COLO668 (cell line): Measurements from ENCODE around the gene MRPL41.
"Not testable (repeated sequence)": the region's sequence is repeated elsewhere in the genome, so short reads cannot be mapped to it uniquely, and the experiment has no call there.

Experiments used
- DNase-seq: peaks from one replicate; lab custom pipeline; 2025; ENCODE audit not compliant: unreplicated experiment; lab: John Stamatoyannopoulos, UW

The MRPL41 gene

DNA sequence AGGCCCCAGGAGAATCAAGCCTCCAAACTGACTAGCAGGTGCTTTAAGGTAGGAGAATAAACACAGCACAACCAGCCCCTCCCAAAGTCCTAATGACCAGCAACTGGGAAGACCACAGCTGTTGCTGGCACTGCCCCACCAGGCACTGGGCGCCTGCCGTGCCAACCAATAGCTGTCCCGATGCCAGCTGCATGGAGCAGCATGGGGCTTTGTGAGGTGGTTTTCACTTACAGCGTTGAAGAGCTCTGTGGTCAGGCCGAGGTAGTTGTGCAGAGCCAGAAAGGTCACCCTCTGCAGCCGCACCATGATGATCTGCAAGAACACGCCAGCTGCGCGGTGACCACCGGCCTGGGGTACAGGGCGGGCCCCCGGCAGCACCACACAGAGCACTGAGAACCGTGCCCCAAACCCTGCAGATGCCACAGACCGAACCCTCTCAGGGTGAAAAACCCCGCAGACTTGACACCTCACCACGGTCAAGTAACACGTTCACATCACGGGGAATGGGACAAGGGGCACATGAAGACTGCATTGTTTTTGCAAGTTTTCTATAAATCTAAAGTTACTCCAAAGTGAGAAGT is 30.2 kb upstream of the MRPL41 start:
- no peak for DNase-seq

DNA sequence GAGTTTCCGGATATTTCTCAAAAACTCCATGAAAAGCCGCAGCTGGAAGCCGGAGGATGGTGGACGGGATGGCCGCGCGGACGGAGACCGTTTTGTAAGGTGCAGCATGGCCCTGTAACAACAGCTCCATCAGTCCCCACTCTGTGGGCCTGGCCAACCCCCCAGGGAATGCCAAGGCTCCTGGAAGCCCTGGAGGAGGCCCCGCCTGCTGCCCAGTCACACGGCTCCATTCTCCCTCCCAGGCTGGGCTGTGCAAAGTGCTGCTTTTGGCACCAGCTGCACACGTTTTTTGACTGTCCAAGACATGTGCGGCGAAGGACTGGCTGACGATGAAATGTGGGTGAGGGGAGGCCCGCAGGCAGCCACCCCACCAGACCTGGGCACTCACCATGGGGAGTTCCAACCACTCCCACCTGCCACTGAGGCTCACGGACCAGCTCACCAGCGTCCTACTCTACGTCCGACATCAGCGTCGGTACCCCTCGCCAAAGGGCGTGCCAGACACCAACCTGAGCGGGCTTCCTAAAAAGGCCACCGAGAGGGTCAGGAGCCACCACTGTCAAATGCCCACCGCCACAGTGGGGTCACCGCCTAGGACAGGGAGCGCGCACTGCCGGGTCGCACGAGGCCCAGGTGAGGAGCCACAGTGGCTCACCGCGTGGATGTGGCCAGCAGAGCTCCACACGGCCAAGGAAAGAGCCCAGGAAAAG is 28.8 kb upstream of the MRPL41 start:
- no peak for DNase-seq

DNA sequence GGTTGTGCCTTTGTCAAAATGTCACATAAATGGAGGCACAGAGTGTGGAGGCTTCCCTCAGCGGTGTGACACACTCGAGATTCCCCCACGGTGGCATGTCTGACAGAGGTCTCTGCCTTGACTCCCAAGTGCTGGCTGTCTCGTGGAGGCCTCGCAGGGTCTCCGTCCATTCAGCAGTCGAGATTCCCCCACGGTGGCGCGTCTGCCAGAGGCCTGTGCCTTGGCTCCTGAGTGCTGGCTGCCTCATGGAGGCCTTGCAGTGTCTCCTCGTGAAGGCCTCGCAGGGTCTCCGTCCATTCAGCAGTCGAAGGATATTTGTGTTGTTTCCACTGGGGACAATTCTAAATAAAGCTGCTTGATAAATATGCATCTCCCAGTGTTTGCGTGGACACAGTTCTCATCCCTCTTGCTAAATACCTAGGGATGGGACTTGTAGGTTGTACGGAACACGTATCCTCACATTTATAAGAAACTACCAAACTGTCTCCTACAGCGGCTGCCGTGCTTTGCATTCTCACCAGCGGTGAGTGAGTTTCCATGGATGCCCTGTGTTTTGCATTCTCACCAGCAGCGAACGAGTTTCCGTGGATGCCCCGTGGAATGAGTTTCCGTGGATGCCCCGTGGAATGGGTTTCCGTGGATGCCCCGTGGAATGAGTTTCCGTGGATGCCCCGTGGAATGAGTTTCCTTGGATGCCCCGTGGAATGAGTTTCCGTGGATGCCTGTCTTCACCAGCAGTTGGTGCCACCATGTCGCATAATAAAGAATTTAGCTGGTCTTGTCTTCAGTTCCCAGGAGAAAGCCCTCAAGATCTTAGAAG is 27.3 kb upstream of the MRPL41 start:
- no peak for DNase-seq

DNA sequence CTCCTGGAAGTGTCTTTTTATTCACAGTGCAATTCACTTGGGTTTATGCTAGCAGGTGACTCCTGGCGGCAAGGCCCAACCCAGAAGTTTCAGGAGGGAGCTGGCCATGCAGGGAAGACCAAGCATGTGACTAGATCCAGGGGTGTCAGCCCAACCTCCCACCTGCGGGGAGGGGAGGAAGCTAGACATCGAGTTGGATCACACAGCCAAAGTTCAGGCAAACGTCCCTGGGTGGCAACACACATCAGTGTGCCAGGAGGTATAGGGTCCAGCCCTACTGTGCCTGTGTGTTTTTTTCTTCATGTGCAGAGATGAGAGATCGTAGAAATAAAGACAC is 26.7 kb upstream of the MRPL41 start:
- DNase-seq, result no peak

DNA sequence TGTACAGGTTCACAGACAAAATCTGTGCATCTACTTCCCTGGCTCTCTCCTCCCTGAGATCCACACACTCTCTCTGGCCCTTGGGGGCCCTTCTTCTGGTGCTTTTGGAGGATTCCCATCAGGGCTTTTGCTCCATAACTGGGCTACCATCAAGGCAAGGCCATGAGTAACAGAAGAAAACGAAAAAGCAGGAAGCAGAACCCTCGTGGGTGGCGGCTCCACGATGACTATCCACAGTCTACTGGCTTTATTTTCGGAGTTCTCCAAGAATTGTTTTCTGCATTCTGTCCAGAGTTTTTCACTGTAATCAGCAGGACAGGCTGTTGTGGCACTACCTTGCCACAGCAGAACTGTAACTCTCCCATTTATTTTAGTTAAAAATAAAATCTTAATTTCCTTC is 21.3 kb upstream of the MRPL41 start:
- no peak for DNase-seq

DNA sequence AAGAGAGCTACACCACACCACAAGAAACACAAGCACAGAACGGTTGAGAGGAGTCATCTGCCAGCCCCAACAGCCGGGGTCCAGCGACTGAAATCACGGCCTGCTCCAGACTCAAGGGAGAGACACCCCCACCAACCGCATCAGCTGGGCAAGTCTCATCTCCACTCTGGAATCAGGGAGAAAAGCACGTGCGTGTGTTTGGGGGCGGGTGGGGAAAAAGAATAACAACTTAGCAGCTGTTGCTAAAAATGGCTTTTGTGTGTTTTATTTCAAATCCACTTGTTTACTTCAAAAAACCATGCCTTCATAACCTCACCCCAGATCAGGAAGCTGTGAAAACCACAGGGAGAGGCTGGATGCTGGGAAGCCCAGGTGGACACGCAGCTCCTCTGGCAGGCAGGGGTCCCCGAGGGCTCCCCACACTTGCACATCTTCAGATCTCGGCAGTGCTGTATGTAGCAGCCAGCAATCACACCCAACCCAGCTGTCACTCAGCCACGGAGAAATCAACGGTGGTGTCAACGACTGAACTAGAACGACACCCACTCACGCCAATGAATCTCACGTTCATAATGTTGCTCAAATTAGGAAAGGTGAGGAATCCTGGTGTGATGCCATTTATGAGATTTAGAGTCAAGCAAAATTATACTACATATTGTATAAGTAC is 20.4 kb upstream of the MRPL41 start:
- no peak for DNase-seq

DNA sequence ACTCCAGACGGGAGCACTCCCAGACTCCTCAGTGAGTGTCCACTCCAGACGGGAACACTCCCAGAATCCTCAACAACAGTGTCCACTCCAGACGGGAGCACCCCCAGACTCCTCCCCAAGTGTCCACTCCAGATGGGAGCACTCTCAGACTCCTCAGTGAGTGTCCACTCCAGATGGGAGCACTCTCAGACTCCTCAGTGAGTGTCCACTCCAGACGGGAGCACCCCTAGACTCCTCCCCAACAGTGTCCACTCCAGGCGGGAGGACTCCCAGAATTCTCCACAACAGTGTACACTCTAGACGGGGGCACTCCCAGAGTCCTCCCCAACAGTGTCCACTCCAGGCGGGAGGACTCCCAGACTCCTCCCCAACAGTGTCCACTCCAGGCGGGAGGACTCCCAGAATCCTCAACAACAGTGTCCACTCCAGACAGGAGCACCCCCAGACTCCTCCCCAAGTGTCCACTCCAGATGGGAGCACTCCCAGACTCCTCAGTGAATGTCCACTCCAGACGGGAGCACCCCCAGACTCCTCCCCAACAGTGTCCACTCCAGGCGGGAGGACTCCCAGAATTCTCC is 18.7 kb upstream of the MRPL41 start:
- not testable (repeated sequence) for DNase-seq

DNA sequence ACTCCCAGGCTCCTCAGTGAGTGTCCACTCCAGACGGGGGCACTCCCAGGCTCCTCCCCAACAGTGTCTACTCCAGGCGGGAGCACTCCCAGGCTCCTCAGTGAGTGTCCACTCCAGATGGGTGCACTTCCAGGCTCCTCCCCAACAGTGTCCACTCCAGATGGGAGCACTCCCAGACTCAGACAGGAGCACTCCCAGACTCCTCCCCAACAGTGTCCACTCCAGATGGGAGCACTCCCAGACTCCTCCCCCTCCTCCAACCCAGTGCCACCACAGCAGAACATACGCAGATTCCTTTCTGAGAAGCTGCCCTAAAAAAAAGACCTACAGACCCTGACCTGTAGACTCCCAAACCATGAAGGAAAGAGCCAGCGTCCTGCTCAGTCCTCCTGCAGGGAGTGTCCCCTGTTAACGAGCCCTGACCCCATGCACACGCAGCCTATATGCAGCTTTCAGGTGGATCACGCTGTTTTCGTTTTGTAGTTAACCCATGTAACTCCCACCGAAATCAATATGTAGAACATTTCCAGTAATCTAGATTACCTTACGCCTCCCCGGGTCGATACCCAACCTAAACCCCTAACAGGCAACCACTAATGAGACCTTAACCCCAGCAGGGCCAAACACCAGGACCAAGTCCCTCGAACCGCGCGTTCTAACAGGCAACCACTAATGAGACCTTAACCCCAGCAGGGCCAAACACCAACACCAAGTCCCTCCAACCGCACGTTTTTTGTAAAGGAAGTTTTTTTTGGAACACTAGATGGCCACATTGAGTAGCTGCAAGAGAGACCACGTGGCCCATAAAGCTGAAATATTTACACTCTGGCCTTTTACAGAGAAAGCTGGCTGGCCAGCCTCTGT is 17.2 kb upstream of the MRPL41 start:
- peak; percentile 57 for DNase-seq

DNA sequence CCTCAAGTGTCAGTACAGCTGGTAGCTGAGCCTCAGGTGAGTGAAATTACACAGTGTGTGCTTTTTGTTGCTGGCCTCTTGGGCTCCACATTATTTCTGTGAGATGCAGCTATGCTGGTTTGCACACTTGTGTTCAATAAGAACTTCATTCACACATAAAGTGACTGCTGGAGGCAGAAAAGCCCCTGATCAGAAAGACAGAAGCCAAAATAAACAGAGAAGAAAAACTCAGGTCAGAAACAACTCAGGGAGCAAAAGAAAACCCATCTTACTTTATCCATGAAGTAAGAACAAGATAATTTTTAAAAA is 16.6 kb upstream of the MRPL41 start:
- DNase-seq, result no peak

DNA sequence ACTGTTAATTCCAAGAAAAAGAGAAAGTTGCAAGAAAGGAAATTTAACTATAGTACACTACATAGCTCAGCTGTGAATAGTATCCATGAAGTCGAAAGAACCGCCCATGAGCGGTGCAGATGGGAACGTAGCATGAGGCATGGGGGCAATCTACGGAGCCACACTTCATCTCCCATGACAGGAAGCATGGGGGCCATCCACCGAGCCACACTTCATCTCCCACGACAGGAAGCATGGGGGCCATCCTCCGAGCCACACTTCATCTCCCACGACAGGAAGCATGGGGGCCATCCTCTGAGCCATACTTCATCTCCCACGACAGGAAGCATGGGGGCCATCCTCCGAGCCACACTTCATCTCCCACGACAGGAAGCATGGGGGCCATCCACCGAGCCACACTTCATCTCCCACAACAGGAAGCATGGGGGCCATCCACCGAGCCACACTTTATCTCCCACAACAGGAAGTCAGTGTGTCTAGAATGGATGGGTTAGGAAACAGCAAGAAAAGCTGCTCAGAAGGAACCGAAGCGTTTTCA is 15.0 kb upstream of the MRPL41 start:
- not testable (repeated sequence) for DNase-seq

DNA sequence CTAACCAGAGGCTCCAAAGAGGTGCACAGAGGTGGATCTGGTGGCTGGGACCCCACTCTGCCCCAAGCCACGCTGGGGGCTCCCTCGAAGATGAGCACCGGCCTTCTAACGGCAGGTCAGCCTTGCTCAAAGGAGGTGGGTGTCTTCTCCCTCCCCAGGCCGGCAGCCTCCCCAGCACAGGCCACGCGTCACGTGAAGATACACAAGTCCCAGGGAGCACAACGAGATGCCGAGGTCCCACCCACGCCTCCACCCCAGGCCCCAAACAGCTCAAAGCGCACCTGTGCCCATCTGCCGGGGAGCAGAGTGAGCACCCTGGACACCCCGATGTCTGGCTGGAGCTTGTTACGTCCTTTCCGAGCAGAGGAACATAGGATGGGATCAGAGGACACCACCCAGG is 13.6 kb upstream of the MRPL41 start:
- DNase-seq, result no peak

DNA sequence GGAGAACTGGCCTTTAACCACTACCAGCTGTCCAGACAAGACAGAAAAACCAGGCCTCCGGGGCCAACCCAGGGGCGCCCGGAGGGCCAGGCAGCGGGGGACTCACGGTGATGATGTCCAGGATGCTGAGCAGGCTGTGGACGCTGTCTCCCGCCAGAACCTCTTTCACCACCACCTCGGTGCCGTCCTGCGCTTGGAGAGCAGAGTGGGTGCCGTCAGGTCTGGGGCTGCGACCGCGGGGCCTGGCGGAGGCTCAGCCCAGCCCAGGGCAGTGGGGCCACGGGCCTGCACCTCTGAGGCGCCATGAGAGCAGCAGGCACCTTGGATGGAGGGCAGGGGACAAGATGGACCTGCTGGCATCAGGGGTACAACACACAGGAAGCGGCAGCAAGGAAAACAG is 11.1 kb upstream of the MRPL41 start:
- no peak for DNase-seq

DNA sequence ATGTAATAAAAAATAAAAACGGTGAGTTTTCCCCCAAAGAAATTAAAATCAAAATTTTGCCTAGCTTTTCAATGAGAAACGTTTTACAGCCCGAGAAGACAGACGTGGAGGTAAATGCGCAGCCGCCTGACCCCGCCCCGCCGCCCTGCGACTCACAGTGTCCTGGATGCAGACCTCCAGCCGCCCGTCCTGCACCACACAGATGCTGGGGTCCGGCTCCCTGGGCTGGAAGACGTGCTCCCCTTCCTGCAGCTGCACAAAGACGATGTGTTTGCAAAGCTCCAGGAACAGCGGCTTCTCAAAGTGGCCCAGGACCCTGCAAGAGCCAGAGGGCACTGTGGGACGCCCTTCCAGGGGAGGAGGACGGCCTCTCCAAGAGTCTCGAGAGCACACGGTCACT is 9.2 kb upstream of the MRPL41 start:
- no peak for DNase-seq

DNA sequence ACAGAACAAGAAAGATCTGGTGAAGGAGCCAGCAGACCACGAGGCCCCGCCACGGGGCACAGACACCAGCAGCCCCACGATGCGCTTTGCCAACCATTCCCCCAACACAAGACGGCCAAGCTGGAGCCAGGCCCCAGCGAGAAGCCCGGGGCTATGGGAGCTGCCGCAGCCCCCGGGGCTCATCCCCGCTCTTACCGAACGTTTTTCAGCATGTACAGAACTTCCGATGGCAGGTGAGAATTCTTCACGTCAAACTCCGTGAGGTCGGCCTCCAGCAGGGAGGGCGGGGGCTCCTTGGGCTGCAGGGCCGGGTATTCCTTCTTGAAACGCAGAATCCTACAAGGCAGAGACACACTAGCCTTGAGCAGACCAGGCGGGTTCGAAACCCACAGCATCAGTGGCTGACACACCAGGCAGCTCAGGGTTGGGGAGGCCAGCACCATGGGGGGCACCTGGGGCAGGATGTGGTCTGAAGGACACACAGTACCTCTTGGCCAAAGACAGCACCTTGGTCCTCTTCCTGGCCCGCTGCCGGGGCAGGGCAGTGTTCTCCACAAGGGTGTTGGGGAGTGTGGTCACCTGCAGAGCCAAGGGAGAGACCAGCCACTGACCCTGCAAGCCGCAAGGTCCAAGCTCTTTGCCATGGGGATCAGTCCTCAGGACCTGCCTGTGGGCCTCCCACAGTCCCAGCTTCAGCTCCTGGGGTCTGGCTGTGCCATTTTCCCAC is 8.3 kb upstream of the MRPL41 start:
- no peak for DNase-seq

DNA sequence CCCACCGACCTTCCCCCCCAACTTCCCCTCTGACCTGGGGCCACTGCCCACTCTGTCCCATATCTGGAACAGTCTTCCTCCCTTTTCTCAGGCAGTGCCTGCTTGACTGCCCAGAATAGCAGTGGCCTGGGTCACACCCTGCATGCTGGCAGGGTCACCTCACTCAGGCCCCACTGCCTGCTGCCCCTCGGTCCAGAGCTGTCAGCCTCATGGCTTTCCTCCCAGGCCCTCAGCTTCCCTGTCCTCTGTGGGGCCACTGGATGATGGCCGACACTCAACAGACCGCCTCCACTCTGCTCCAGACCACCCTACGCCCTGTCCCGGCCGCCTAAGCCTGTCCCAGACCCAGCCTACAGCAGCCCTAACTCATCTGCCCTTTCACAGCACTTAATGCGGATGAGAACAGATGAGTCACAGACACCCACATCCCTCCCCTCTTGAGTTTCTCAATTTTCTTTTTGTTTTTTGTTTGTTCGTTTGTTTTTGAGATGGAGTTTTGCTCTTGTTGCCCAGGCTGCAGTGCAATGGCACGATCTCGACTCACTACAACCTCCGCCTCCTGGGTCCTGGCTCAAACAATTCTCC is 7.4 kb upstream of the MRPL41 start:
- DNase-seq, result no peak

DNA sequence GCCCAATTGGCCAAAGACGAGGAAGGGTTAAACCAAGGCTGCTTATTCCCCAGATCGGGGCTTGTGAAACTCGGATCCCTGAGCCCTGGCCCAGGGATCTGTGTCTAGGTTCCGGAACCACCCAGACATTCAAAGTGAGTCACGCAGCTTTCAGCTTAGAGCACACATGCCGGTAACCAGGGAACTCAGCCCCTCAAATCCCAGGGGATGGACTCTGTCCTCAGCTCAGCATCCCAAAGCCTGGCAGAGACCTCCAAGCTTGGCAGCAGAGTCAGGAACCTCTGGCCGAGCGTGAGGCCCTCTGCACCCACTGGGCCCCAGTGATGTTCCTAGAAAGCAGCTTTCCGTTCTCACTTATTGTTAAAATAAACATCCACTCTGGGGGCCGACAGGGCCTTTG is 6.6 kb upstream of the MRPL41 start:
- DNase-seq, result no peak

DNA sequence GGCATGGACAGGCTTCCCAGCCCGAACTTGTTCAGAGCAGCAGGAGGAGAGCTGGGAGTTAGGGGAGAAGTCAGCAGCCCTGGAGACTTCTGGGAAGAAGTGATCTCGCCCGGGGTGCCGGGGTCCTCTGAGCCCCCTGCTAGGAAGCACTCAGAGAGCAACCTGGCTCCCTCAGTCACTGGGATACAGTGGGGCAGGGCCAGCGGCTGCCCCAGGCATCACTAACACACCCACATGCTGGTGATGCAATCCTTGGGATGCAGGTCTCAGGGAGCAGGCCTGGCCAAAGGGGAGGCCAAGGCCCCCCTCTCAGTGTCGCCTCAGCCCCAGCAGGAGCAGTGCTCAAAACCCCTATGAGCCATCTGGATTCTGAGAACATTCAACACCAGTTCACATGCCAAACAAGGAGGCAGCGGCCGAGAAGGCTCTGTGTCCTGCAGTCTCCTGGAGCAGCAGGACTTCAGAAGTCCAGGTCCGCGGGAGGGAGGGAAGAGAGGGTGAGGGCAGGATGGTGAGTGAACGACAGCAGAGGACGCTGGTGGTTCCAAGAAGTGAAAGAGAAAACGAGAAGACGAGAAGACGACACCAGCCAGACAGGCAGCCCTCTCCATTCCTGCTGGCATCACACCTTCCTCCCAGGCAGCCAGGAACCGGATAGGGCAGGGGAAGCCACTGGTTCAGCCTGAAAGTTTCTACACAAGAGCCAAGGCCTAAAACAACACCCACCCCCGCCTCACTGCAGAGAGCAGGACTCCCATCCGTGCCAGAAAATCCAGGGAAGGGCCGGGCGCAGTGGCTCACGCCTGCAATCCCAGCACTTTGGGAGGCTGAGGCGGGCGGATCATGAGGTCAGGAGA is 3.8 kb upstream of the MRPL41 start:
- no peak for DNase-seq

DNA sequence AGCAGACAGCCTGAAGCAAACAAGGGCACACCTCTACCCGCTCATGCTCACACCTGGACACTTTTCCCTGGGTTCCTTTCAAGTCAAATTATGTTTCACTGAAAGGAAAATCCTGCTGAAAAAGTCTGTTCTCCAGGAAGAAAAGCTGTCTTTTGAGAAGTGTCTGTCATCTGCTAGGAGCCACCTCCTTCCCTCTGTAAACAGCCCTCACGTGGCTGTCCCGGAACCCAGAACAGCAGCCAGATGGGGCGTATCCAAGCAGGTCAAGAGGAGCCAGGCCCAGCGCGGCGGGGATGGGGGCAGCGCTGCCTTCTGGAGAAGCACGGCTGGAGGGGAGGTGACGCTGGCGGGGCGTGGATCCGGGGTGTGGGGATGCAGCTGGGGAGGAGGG is 1.5 kb upstream of the MRPL41 start, which contains the start of gene PNPLA7:
TSS of gene PNPLA7 (minus strand) at position 172 of the 391 bp plus-strand sequence. CDS start 205 bp downstream, outside the sequence.
- peak; percentile 88 for DNase-seq

DNA sequence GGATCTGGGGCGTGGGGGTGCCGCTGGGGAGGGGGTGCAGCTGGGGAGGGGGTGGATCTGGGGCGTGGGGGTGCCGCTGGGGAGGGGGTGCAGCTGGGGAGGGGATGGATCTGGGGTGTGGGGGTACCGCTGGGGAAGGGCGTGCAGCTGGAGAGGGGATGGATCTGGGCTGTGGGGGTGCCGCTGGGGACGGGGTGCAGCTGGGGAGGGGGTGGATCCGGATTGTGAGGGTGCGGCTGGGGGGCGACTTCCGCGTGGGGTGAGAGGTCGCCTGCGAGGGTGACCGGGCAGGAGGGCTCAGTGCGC is 768 bp upstream of the MRPL41 start:
- DNase-seq, result not testable (repeated sequence)
